Daoy (cell line): Measurements from ENCODE around the gene PCNX1. TPM values are rescaled to one million over a fixed set of nuclear protein-coding genes. Genes with fewer than 3 reads are reported as not detected.

ENCODE experiments used
- DNase-seq: peaks from one replicate; pipeline ENCODE4 v3.0.0-alpha.2; 2015; ENCODE audit warnings: low read depth
- total RNA-seq: library from RNA; depleted of rRNA; stranded (reverse); fragments of >200 nt; shearing (Covaris generic); gene quantifications from 2 replicates; pipeline ENCODE4 v1.2.3, GENCODE V29; 2014; rRNA removed

The PCNX1 gene
- total RNA-seq, 1 experiment from 2014 or later, result 21.6 TPM

- no peak for DNase-seq
Observed at GRCh38 chr14:71150737-71151136, 243.5 kb downstream of the PCNX1 start.

DNA sequence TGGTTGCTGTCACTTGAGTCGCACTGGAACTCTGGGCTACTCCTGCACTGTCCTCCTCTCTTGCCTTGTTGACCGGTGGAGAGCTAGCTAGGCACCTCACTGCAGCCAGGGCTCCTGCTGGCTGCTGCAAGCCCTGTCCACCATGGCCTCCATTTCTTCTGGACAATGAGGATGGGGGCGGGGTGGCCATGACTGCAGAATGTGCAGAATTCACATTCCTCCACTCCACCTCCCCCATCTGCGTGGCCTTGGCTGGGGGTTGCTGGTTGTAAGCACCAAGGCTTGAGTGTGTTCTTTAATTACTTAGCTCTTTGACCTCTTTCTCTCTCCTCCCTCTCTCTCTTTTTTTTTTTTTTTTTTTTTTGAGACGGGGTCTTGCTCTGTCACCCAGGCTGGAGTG lies 248.5 kb downstream of the PCNX1 start:
- DNase-seq, result no peak

DNA sequence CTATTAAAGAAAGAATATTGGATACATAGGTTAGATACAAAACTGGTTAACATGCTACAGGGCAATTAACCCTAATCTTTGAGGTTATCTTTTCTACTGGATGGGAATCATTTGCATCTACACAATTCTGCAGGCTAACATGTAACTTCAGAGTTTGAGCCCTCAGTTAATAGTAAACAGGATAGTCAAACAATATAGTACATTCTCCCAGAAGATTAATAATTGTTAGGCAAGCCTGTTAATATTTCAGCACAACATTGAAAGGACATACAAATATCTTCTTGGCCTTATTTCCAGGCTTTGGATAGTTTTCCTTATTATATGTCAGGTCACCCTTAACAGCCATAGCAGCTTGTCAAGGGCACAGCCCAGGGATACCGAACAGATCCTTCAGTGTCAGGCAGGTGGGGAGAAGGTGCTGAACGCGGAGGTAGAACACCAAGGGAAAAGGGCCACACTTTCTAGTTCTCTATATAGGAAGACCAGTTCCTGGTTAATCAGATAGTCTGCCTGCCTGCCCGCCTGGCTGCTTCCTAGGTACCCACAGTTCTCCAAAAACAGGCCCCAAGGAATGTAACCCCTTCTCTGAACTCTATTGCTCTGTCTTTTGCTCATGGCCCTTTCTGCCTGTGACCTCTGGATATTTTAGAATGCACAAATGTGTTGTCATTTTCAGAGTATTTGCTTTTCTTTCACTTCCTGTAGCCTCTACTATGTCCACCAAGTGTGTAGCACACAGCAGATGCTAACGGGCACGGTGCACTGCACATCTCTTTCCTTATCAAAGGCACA lies 256.0 kb downstream of the PCNX1 start:
- no peak for DNase-seq

- DNase-seq, result no peak
Observed at GRCh38 chr14:71163842-71164629, 256.8 kb downstream of the PCNX1 start.

Other genes with a start within 250 kb of the PCNX1 start
- 5.5 and 5.8 TPM in 2 replicates for gene MAP3K9, start 97.9 kb upstream of the PCNX1 start, total RNA-seq